SK-N-SH (cell line): ENCODE results near the gene HTN3. TPM values are rescaled to one million over a fixed set of nuclear protein-coding genes. Genes with fewer than 3 reads are reported as not detected.

Experiments used
- CTCF ChIA-PET: fragments of 300-600, 350-600 bp; formaldehyde crosslinking; extraction: SDS; loops from one replicate; lab custom pipeline; 2021; lab: Yijun Ruan, JAX
- POLR2A ChIA-PET: fragments of 350-600 bp; sonication (Branson Sonifier 250); formaldehyde crosslinking; extraction: SDS; loops from one replicate; lab custom pipeline; 2020; ENCODE audit warnings: antibody characterized with exemption, inconsistent platforms; lab: Yijun Ruan, JAX
- DNase-seq: peaks from one replicate; pipeline ENCODE4 v3.0.0; 2012
- H2AFZ ChIP-seq: fragments of 200-600 bp; sonication (generic); 2 replicates; pipeline ENCODE4 v1.8.1; 2016; ENCODE audit warnings: antibody characterized with exemption, mild to moderate bottlenecking, low read depth
- H3F3A ChIP-seq: fragments of 200-600 bp; sonication (generic); replicated peaks from 2 replicates; pipeline ENCODE3; 2016; ENCODE audit warnings: antibody characterized with exemption, mild to moderate bottlenecking; ENCODE audit not compliant: insufficient read depth
- H3K27ac ChIP-seq, 2 experiments: fragments of 200-500 bp in 1 of 2; fragments of 200-600 bp in 1 of 2; sonication (Bioruptor generic) in 1 of 2; sonication (generic), shearing (Covaris generic) in 1 of 2; 2 replicates each; pipeline versions ENCODE4 v1.5.1 to v1.6.1; 2014 to 2016; ENCODE audit warnings: low read depth in 2 of 2, inconsistent platforms in 1 of 2, low read length in 1 of 2, mild to moderate bottlenecking in 1 of 2, mixed read lengths in 1 of 2
- H3K27me3 ChIP-seq: fragments of 200-600 bp; sonication (generic), shearing (Covaris generic); 2 replicates; pipeline ENCODE4 v1.6.1; 2016; ENCODE audit warnings: mixed run types; ENCODE audit not compliant: insufficient read depth
- H3K36me3 ChIP-seq, 2 experiments: fragments of 200-500 bp in 1 of 2; fragments of 200-600 bp in 1 of 2; sonication (Bioruptor generic) in 1 of 2; sonication (generic) in 1 of 2; replicated peaks in 1 of 2; 2 replicates each; pipeline versions ENCODE3 to v1.5.1; 2014 to 2016; ENCODE audit warnings: low read length in 1 of 2, mild to moderate bottlenecking in 1 of 2; ENCODE audit not compliant: insufficient read depth in 2 of 2, control insufficient read depth in 1 of 2
- H3K4me1 ChIP-seq, 2 experiments: fragments of 200-500 bp in 1 of 2; fragments of 200-600 bp in 1 of 2; sonication (Bioruptor generic) in 1 of 2; sonication (generic), shearing (Covaris generic) in 1 of 2; 2 replicates each; pipeline versions ENCODE4 v1.5.1 to v1.6.1; 2014 to 2016; ENCODE audit warnings: low read depth in 1 of 2, low read length in 1 of 2, mixed run types in 1 of 2; ENCODE audit not compliant: insufficient read depth in 2 of 2, control insufficient read depth in 1 of 2
- H3K4me2 ChIP-seq: fragments of 200-600 bp; sonication (generic), shearing (Covaris generic); 2 replicates; pipeline ENCODE4 v1.6.1; 2017; ENCODE audit warnings: mixed run types
- H3K4me3 ChIP-seq, 2 experiments: fragments of 200-500 bp in 1 of 2; fragments of 200-600 bp in 1 of 2; sonication (Bioruptor generic) in 1 of 2; sonication (generic), shearing (Covaris generic) in 1 of 2; 2 replicates each; pipeline versions ENCODE4 v1.5.1 to v1.8.1; 2014 to 2016; ENCODE audit warnings: low read depth in 2 of 2, inconsistent platforms in 1 of 2, low read length in 1 of 2, mild to moderate bottlenecking in 1 of 2, mixed read lengths in 1 of 2, moderate library complexity in 1 of 2
- H3K79me2 ChIP-seq: fragments of 200-600 bp; sonication (generic); 2 replicates; pipeline ENCODE4 v1.8.1; 2017; ENCODE audit warnings: mild to moderate bottlenecking; ENCODE audit not compliant: insufficient read depth
- H3K9ac ChIP-seq: fragments of 200-600 bp; sonication (generic); 2 replicates; pipeline ENCODE4 v1.6.1; 2017; ENCODE audit warnings: mixed run types
- H3K9me2 ChIP-seq: fragments of 200-600 bp; sonication (generic); 2 replicates; pipeline ENCODE4 v1.6.1; 2017; ENCODE audit warnings: mixed run types
- H3K9me3 ChIP-seq: fragments of 200-600 bp; sonication (generic); 2 replicates; pipeline ENCODE4 v1.6.1; 2017; ENCODE audit warnings: mixed run types, mild to moderate bottlenecking, moderate library complexity
- H4K20me1 ChIP-seq: fragments of 200-600 bp; sonication (generic); 2 replicates; pipeline ENCODE4 v1.6.1; 2017; ENCODE audit warnings: mild to moderate bottlenecking, mixed run types; ENCODE audit not compliant: insufficient read depth
- CHD2 ChIP-seq: fragments of 150-350 bp; IDR thresholded peaks from 2 replicates; pipeline ENCODE4 v1.6.1; 2018; ENCODE audit warnings: low read length; ENCODE audit not compliant: partially characterized antibody
- EP300 ChIP-seq, 2 experiments: IDR thresholded peaks; 2 replicates each; pipeline versions ENCODE4 v1.4.0 to v1.6.1; 2012; ENCODE audit warnings: borderline replicate concordance in 1 of 2, low read depth in 1 of 2, low read length in 1 of 2
- EZH2phosphoT487 ChIP-seq: fragments of 200-600 bp; sonication (generic); IDR thresholded peaks from 2 replicates; pipeline ENCODE4 v1.6.1; 2017; ENCODE audit warnings: low read depth, mixed run types, mild to moderate bottlenecking, antibody characterized with exemption, moderate library complexity, borderline replicate concordance
- FOXJ3 ChIP-seq: sonication (generic); formaldehyde crosslinking; IDR thresholded peaks from 2 replicates; pipeline ENCODE4 v1.5.1; 2020; ENCODE audit warnings: mild to moderate bottlenecking, missing genetic modification reagents
- FOXM1 ChIP-seq: IDR thresholded peaks from 2 replicates; pipeline ENCODE4 v1.4.0; 2012; ENCODE audit warnings: low read depth, mild to moderate bottlenecking
- GABPA ChIP-seq: IDR thresholded peaks from 2 replicates; pipeline ENCODE4 v1.4.0; 2012; ENCODE audit warnings: low read depth, mild to moderate bottlenecking
- GATA2 ChIP-seq: sonication (generic); formaldehyde crosslinking; IDR thresholded peaks from 2 replicates; pipeline ENCODE4 v1.5.0; 2020; ENCODE audit warnings: mild to moderate bottlenecking, missing genetic modification reagents
- JUND ChIP-seq: IDR thresholded peaks from 2 replicates; pipeline ENCODE4 v1.4.0; 2012
- MEF2A ChIP-seq: IDR thresholded peaks from 2 replicates; pipeline ENCODE4 v1.4.0; 2012; ENCODE audit warnings: low read depth, borderline replicate concordance
- NFIC ChIP-seq: IDR thresholded peaks from 2 replicates; pipeline ENCODE4 v1.4.0; 2012; ENCODE audit warnings: borderline replicate concordance
- RAD21 ChIP-seq: IDR thresholded peaks from 2 replicates; pipeline ENCODE4 v1.6.1; 2012; ENCODE audit warnings: mild to moderate bottlenecking, low read length
- RFX5 ChIP-seq: IDR thresholded peaks from 2 replicates; pipeline ENCODE4 v1.6.1; 2012; ENCODE audit warnings: mild to moderate bottlenecking, improper control_type of control experiment, low read length
- TAF1 ChIP-seq: IDR thresholded peaks from 2 replicates; pipeline ENCODE4 v1.6.1; 2012; ENCODE audit warnings: low read depth, mild to moderate bottlenecking, low read length, moderate library complexity, borderline replicate concordance
- TEAD4 ChIP-seq: IDR thresholded peaks from 2 replicates; pipeline ENCODE4 v1.4.0; 2012; ENCODE audit warnings: mild to moderate bottlenecking, borderline replicate concordance; ENCODE audit not compliant: insufficient read depth
- WGBS: methylation state at CpG from one replicate; pipeline ENCODE4 v1.1.6; 2017; ENCODE audit warnings: low lambda C conversion rate; 5-methylcytosine and 5-hydroxymethylcytosine counted together
- polyA plus RNA-seq, 3 experiments: library from polyadenylated mRNA; depleted of rRNA; stranded (reverse); fragments of >200 nt; gene quantifications; 2 replicates each; pipeline ENCODE4 v1.2.3, GENCODE V29; 2012
- TF ChIP-seq, protein P1 (sequence below): IDR thresholded peaks from 2 replicates; pipeline ENCODE4 v1.4.0; 2012; ENCODE audit warnings: low read depth, borderline replicate concordance
- TF ChIP-seq, protein P2 (sequence below): fragments of 150-350 bp; IDR thresholded peaks from 2 replicates; pipeline ENCODE4 v1.6.1; 2017; ENCODE audit warnings: antibody characterized with exemption, low read length, low read depth, borderline replicate concordance
- TF ChIP-seq, protein P3 (sequence below): IDR thresholded peaks from 2 replicates; pipeline ENCODE4 v1.4.0; 2012; ENCODE audit warnings: low read depth, borderline replicate concordance

The HTN3 gene
- polyA plus RNA-seq, 1 of the 3 experiments (the other 2 are of a cell fraction): not detected

DNA sequence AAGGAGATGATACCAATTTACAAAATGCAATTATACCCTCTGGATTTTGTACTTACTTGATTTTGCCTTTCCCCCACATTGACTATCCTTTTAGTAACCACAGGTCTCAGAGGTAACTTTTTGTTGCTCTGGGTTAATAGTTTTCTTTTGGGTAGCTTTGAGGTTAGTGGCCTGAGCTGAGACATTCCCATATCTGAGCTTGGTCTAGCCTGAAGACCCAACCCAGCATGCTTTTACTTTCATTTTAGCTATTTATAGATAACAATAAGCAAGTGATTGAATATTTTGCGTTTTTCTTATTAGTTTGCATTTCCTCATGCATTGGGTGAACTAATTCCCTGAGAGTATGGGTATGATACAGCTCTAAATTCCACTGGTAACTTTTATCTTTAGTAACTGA lies 33.7 kb downstream of the HTN3 start:
- TF ChIP-seq FOXJ3 (CRISPR knock-in tag) (no peak), CHD2 (no peak), TAF1 (no peak), GABPA (no peak), EZH2phosphoT487 (no peak), MEF2A (no peak), NFIC (no peak), FOXM1 (no peak), RFX5 (no peak), GATA2 (CRISPR knock-in tag) (no peak)
- TF ChIP-seq, protein P1, sequence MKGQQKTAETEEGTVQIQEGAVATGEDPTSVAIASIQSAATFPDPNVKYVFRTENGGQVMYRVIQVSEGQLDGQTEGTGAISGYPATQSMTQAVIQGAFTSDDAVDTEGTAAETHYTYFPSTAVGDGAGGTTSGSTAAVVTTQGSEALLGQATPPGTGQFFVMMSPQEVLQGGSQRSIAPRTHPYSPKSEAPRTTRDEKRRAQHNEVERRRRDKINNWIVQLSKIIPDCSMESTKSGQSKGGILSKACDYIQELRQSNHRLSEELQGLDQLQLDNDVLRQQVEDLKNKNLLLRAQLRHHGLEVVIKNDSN: no peak
- TF ChIP-seq, protein P2, sequence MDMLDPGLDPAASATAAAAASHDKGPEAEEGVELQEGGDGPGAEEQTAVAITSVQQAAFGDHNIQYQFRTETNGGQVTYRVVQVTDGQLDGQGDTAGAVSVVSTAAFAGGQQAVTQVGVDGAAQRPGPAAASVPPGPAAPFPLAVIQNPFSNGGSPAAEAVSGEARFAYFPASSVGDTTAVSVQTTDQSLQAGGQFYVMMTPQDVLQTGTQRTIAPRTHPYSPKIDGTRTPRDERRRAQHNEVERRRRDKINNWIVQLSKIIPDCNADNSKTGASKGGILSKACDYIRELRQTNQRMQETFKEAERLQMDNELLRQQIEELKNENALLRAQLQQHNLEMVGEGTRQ: no peak
- TF ChIP-seq, protein P3, sequence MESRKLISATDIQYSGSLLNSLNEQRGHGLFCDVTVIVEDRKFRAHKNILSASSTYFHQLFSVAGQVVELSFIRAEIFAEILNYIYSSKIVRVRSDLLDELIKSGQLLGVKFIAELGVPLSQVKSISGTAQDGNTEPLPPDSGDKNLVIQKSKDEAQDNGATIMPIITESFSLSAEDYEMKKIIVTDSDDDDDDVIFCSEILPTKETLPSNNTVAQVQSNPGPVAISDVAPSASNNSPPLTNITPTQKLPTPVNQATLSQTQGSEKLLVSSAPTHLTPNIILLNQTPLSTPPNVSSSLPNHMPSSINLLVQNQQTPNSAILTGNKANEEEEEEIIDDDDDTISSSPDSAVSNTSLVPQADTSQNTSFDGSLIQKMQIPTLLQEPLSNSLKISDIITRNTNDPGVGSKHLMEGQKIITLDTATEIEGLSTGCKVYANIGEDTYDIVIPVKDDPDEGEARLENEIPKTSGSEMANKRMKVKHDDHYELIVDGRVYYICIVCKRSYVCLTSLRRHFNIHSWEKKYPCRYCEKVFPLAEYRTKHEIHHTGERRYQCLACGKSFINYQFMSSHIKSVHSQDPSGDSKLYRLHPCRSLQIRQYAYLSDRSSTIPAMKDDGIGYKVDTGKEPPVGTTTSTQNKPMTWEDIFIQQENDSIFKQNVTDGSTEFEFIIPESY: no peak
- no peaks in the 10 kb centered on the region for H3K79me2 ChIP-seq
- no peaks in the 10 kb centered on the region for H3K27me3 ChIP-seq
- no peaks in the 10 kb centered on the region for H3K9me3 ChIP-seq
- H3K9ac ChIP-seq: no peak overlapping the region
- no peak overlapping the region for H3K27ac ChIP-seq
- no peaks in the 10 kb centered on the region for H3K4me1 ChIP-seq
- 0% methylated on average over 1 of the region's 1 CpG for WGBS
- H3K36me3 ChIP-seq: no peaks in the 10 kb centered on the region
- no peak overlapping the region for H3K4me2 ChIP-seq
- H4K20me1 ChIP-seq: no peaks in the 10 kb centered on the region
- no peak overlapping the region for H3K4me3 ChIP-seq
- ChIA-PET POLR2A (no interaction called here), CTCF (no interaction called here)
- H3K9me2 ChIP-seq: no peaks in the 10 kb centered on the region
- no peaks in the 10 kb centered on the region for H3F3A ChIP-seq
- no peak overlapping the region for H2AFZ ChIP-seq
- DNase-seq: no peak

DNA sequence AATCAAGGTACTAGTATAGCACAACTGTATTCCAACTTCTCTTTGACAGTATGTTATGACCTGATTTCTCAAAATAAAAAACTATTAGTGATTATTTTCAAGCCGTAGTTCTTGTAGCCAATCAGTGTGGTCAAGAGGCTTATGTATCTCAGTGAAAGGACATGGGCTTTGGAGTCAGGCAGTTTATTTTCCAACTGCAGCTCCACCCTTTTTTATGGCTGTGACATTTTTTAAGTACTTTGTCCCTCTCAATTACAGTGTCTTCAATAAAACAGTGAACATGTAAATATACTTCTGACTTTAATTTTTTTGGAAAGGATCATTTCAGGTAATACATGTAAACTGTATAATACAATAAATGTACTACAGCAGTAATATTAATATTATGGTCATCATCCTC lies 51.9 kb downstream of the HTN3 start:
- no peaks in the 10 kb centered on the region for H3K36me3 ChIP-seq
- no peaks in the 10 kb centered on the region for H3K4me1 ChIP-seq
- TF ChIP-seq TEAD4: no peak
- TF ChIP-seq JUND: no peak
- TF ChIP-seq EP300 (IDR thresholded peaks at IDR 0.05; ENCODE audit: borderline replicate concordance in 1 of 2, low read depth in 1 of 2, low read length in 1 of 2): no peak
- TF ChIP-seq, protein P2: no peak
- TF ChIP-seq RAD21: no peak
- no peak for TF ChIP-seq MEF2A
- TF ChIP-seq, protein P1: no peak
- DNase-seq: no peak
- no peak overlapping the region for H3K9ac ChIP-seq
- H3K27ac ChIP-seq: no peak overlapping the region
- no peak overlapping the region for H3K4me2 ChIP-seq
- 13% methylated on average over 1 of the region's 1 CpG for WGBS
- no peaks in the 10 kb centered on the region for H3K79me2 ChIP-seq
- H3K4me3 ChIP-seq: no peak overlapping the region
- no peak overlapping the region for H2AFZ ChIP-seq
- CTCF ChIA-PET: no interaction called here
- no peaks in the 10 kb centered on the region for H3K9me3 ChIP-seq
- no peaks in the 10 kb centered on the region for H4K20me1 ChIP-seq
- H3K27me3 ChIP-seq: no peaks in the 10 kb centered on the region
- no peaks in the 10 kb centered on the region for H3K9me2 ChIP-seq
- H3F3A ChIP-seq: no peaks in the 10 kb centered on the region
- POLR2A ChIA-PET: no interaction called here
